PC-3 (cell line): ENCODE measurements around the gene REG1B. TPM values are rescaled to one million over a fixed set of nuclear protein-coding genes. Genes with fewer than 3 reads are reported as not detected.

Experiments used
- ATAC-seq: fragments of 200-7000 bp; cut with Tn5 transposase; 2 replicates; pipeline ENCODE4 v1.9.1; 2020; ENCODE audit warnings: mild to moderate bottlenecking, moderate library complexity
- BruUV-seq: library from RNA; stranded (reverse); fragments of 400-500 nt; replicated peaks from 2 replicates; lab custom pipeline; 2021; lab: Mats Ljungman, UMichigan
- CTCF ChIA-PET: fragments of 300-600 bp; sonication (Branson Sonifier 250); formaldehyde crosslinking; loops from one replicate; lab custom pipeline; 2022; ENCODE audit warnings: antibody characterized with exemption; lab: Charles Lee
- POLR2A ChIA-PET: fragments of 300-600 bp; sonication (Branson Sonifier 250); formaldehyde crosslinking; loops from one replicate; lab custom pipeline; 2022; ENCODE audit warnings: antibody characterized with exemption; ENCODE audit not compliant: unreplicated experiment; lab: Charles Lee
- DNase-seq: peaks from one replicate; pipeline ENCODE4 v3.0.0-alpha.2; 2015
- H2AFZ ChIP-seq: fragments of 300-600 bp; sonication (generic); 2 replicates; pipeline ENCODE4 v1.6.0; 2016; ENCODE audit warnings: antibody characterized with exemption, low read length
- H3F3A ChIP-seq: fragments of 300-600 bp; sonication (generic); one replicate; pipeline ENCODE4 v1.6.0; 2017; ENCODE audit warnings: antibody characterized with exemption, low read length, control low read depth, mild to moderate bottlenecking; ENCODE audit not compliant: unreplicated experiment
- H3K27ac ChIP-seq: fragments of 300-600 bp; sonication (generic); 2 replicates; pipeline ENCODE4 v1.5.1; 2016; ENCODE audit warnings: mild to moderate bottlenecking, low read length
- H3K27me3 ChIP-seq: fragments of 300-600 bp; sonication (generic); 2 replicates; pipeline ENCODE4 v1.6.1; 2016; ENCODE audit warnings: low read length, mixed read lengths
- H3K36me3 ChIP-seq: fragments of 300-600 bp; sonication (generic); 2 replicates; pipeline ENCODE4 v1.6.1; 2016; ENCODE audit warnings: low read depth, mixed run types, low read length, mixed read lengths
- H3K4me1 ChIP-seq: fragments of 300-600 bp; sonication (generic); 2 replicates; pipeline ENCODE4 v1.5.1; 2016; ENCODE audit warnings: low read length; ENCODE audit not compliant: insufficient read depth
- H3K4me2 ChIP-seq: fragments of 300-600 bp; sonication (generic); 2 replicates; pipeline ENCODE4 v1.6.0; 2016; ENCODE audit warnings: low read length
- H3K4me3 ChIP-seq: fragments of 300-600 bp; sonication (generic); 2 replicates; pipeline ENCODE4 v1.5.1; 2016; ENCODE audit warnings: mild to moderate bottlenecking, low read length, mixed read lengths
- H3K79me2 ChIP-seq: fragments of 300-600 bp; sonication (generic); 2 replicates; pipeline ENCODE4 v1.6.1; 2017; ENCODE audit warnings: low read length, mixed read lengths
- H3K9ac ChIP-seq: fragments of 300-600 bp; sonication (generic); 2 replicates; pipeline ENCODE4 v1.6.0; 2016; ENCODE audit warnings: mild to moderate bottlenecking, low read length
- H3K9me2 ChIP-seq: fragments of 300-600 bp; sonication (generic); replicated peaks from 2 replicates; pipeline ENCODE4 v1.6.1; 2016; ENCODE audit warnings: mixed run types, low read length, mixed read lengths
- H3K9me3 ChIP-seq: fragments of 300-600 bp; sonication (generic); 2 replicates; pipeline ENCODE4 v1.6.1; 2016; ENCODE audit warnings: low read length, mixed read lengths
- H4K20me1 ChIP-seq: fragments of 300-600 bp; sonication (generic); 2 replicates; pipeline ENCODE4 v1.6.1; 2016; ENCODE audit warnings: low read length, mixed read lengths
- EZH2 ChIP-seq: fragments of 300-600 bp; sonication (generic); IDR thresholded peaks from one replicate; pipeline ENCODE4 v1.6.1; 2017; ENCODE audit warnings: antibody characterized with exemption, mild to moderate bottlenecking, low read length; ENCODE audit not compliant: unreplicated experiment
- EZH2phosphoT487 ChIP-seq: fragments of 300-600 bp; sonication (generic); IDR thresholded peaks from 2 replicates; pipeline ENCODE4 v1.6.1; 2018; ENCODE audit warnings: mild to moderate bottlenecking, antibody characterized with exemption, low read length, borderline replicate concordance
- intact Hi-C: fragments of 100-400 bp; cut with micrococcal nuclease; formaldehyde crosslinking; loops from 2 replicates; pipeline ENCODE4 v1.9.0; 2023
- total RNA-seq: library from RNA; depleted of rRNA; stranded (reverse); fragments of >200 nt; gene quantifications from 2 replicates; pipeline ENCODE4 v1.2.3, GENCODE V29; 2014
- TF ChIP-seq, protein P1 (sequence below): fragments of 300-600 bp; sonication (generic); conservative IDR thresholded peaks from 2 replicates; pipeline ENCODE4 v1.5.1; 2017; ENCODE audit warnings: antibody characterized with exemption, low read depth, mild to moderate bottlenecking, low read length

The REG1B gene
- total RNA-seq, 1 experiment from 2014 or later = not detected

DNA sequence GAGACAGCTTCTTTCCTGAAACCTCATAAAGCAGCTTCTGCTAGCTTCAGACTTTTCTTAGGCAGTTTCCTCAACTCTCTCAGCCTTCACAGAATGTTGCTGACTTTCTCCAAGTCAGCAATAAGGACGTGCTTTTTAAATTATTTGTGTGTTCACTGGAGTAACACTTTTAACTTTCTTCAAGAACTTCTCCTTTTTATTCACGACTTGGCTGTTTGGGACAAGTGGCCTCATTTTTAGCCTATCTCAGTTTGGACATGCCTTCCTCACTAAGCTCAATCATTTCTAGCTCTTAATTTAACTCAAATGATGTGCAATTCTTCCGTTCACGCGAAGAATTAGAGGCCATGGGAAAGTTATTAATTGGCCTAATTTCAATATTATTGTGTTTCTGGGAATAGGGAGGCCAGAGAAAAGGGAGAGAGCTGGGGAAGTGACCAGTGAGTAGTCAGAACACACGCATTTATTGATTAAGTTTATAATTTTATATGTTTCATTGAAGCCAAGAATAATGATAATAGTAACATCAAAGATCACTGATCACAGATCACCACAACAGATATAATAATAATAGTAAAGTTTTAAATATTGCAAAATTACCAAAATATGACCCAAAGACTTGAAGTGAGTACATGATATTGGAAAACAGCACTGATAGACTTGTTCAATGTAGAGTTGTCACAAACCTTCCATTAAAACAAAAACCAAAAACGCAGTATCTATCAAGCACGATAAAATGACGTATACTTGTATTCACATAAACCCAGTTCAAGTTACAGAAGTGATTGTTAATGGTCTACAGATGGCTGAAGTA is 37.3 kb upstream of the REG1B start:
- no TSS peak for BruUV-seq
- ChIA-PET POLR2A (no interaction called here), CTCF (no interaction called here)
- no peaks in the 10 kb centered on the region for H3K4me1 ChIP-seq
- DNase-seq (no peak), ATAC-seq (no peak)
- H2AFZ ChIP-seq = no peak overlapping the region
- H3K36me3 ChIP-seq = no peaks in the 10 kb centered on the region
- intact Hi-C loops = loop anchor here (2.0 kb wide), 1 partner anchor 50 kb away; no protein-coding TSS in a partner anchor
- no peaks in the 10 kb centered on the region for H3K9me2 ChIP-seq
- H3K4me2 ChIP-seq = no peak overlapping the region
- no peaks in the 10 kb centered on the region for H3K9me3 ChIP-seq
- no peaks in the 10 kb centered on the region for H3K27me3 ChIP-seq
- H3K9ac ChIP-seq = no peak overlapping the region
- H3K27ac ChIP-seq = no peak overlapping the region
- no peaks in the 10 kb centered on the region for H3F3A ChIP-seq
- H4K20me1 ChIP-seq = no peaks in the 10 kb centered on the region
- H3K4me3 ChIP-seq = no peak overlapping the region
- TF ChIP-seq EZH2phosphoT487 (no peak), EZH2 (no peak)
- TF ChIP-seq, protein P1, sequence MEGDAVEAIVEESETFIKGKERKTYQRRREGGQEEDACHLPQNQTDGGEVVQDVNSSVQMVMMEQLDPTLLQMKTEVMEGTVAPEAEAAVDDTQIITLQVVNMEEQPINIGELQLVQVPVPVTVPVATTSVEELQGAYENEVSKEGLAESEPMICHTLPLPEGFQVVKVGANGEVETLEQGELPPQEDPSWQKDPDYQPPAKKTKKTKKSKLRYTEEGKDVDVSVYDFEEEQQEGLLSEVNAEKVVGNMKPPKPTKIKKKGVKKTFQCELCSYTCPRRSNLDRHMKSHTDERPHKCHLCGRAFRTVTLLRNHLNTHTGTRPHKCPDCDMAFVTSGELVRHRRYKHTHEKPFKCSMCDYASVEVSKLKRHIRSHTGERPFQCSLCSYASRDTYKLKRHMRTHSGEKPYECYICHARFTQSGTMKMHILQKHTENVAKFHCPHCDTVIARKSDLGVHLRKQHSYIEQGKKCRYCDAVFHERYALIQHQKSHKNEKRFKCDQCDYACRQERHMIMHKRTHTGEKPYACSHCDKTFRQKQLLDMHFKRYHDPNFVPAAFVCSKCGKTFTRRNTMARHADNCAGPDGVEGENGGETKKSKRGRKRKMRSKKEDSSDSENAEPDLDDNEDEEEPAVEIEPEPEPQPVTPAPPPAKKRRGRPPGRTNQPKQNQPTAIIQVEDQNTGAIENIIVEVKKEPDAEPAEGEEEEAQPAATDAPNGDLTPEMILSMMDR = no peak
- no peaks in the 10 kb centered on the region for H3K79me2 ChIP-seq

DNA sequence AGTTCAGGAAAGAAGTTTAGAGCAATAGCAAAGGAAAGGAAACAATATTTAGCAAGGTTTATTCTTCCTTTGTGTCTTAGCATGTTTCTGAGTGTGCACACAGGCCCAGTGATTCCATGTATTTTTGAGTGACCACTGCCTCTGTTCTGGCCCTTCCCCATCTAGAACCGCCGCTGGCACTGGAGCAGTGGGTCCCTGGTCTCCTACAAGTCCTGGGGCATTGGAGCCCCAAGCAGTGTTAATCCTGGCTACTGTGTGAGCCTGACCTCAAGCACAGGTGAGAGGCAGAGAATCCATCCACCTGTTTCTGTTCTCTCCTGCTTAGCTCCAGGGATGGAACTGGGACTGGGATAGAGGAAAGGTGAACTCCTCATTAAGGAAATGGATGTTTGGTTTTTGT is 34.9 kb upstream of the REG1B start:
- no peak overlapping the region for H3K9ac ChIP-seq
- no peak overlapping the region for H3K4me3 ChIP-seq
- no peaks in the 10 kb centered on the region for H3K36me3 ChIP-seq
- DNase-seq = no peak
- BruUV-seq = no TSS peak
- H3K4me1 ChIP-seq = no peaks in the 10 kb centered on the region
- H3K9me2 ChIP-seq = no peaks in the 10 kb centered on the region
- ChIA-PET POLR2A (no interaction called here), CTCF (no interaction called here)
- TF ChIP-seq EZH2phosphoT487 (no peak), EZH2 (no peak)
- TF ChIP-seq, protein P1 = no peak
- no peak overlapping the region for H3K4me2 ChIP-seq
- H3K27me3 ChIP-seq = no peaks in the 10 kb centered on the region
- no peaks in the 10 kb centered on the region for H3K9me3 ChIP-seq
- no peaks in the 10 kb centered on the region for H3K79me2 ChIP-seq
- ATAC-seq = no peak
- H2AFZ ChIP-seq = no peak overlapping the region
- no peak overlapping the region for H3K27ac ChIP-seq
- intact Hi-C loops = no loop called here
- H4K20me1 ChIP-seq = no peaks in the 10 kb centered on the region
- H3F3A ChIP-seq = no peaks in the 10 kb centered on the region

DNA sequence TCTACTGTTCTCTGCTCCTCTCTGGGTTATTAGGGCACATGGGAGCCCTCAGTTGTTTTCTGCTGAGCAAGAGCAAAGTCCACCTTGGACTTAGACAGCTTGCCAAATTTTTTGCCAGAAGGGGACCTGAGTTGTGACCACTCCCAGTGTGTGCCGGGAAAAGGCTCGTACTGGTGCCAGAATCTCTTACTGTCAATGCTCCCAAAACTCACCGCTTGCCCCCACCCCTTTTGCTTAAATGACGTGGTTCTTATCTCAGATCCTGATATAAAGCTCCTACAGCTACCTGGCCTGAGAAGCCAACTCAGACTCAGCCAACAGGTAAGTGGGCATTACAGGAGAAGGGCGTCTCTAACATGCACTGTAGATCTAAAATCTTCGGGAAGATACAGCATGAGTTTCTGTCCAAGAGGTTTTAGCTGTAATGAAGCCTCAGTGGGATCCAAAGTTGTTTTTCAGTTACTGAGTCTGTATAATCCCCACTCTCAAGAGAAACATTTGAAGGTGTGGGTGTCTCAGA is 32.5 kb upstream of the REG1B start, which contains the start of gene REG1A:
Gene REG1A, plus strand, starts transcription at position 295 of the 520 bp plus-strand sequence. CDS start 374 bp downstream, outside the sequence.
- TF ChIP-seq, protein P1 = no peak
- TF ChIP-seq EZH2phosphoT487 (no peak), EZH2 (no peak)
- H3K4me3 ChIP-seq = no peak within 1 kb of the TSS
- no peaks in the 10 kb centered on the region for H3K9me2 ChIP-seq
- no peak within 1 kb of the TSS for H2AFZ ChIP-seq
- no peak within 1 kb of the TSS for H3K9ac ChIP-seq
- H3K36me3 ChIP-seq = no peaks in the 10 kb centered on the region
- intact Hi-C loops = no loop called here
- H3K27me3 ChIP-seq = no peaks in the 10 kb centered on the region
- CTCF ChIA-PET = no interaction called here
- POLR2A ChIA-PET = no interaction called here
- H3K4me1 ChIP-seq = no peaks in the 10 kb centered on the region
- H3F3A ChIP-seq = no peaks in the 10 kb centered on the region
- H3K4me2 ChIP-seq = no peak within 1 kb of the TSS
- no peaks in the 10 kb centered on the region for H3K9me3 ChIP-seq
- H4K20me1 ChIP-seq = no peaks in the 10 kb centered on the region
- BruUV-seq = no TSS peak
- H3K27ac ChIP-seq = no peak within 1 kb of the TSS
- H3K79me2 ChIP-seq = no peaks in the 10 kb centered on the region
- DNase-seq (no peak), ATAC-seq (no peak)
